Epithelial cell of proximal tubule (primary cell): Measurements from ENCODE around the gene STON1. TPM values are rescaled to one million over a fixed set of nuclear protein-coding genes. Genes with fewer than 3 reads are reported as not detected.
A peak's percentile ranks its signal among the peaks of the same experiment; 100 is the strongest.
"Not testable (repeated sequence)": the region's sequence is repeated elsewhere in the genome, so short reads cannot be mapped to it uniquely, and the experiment has no call there.

ENCODE experiments used
- DNase-seq: peaks from one replicate; pipeline ENCODE4 v3.0.0-alpha.2; 2011; ENCODE audit warnings: low read depth
- H3K4me3 ChIP-seq: 2 replicates; pipeline ENCODE4 v1.5.1; 2011; ENCODE audit warnings: low read depth, mild to moderate bottlenecking, low read length
- total RNA-seq: library from RNA; depleted of rRNA; stranded (reverse); fragments of >200 nt; gene quantifications from 2 replicates; pipeline ENCODE4 v1.2.3, GENCODE V29; 2015
- TF ChIP-seq, protein P1 (sequence below): conservative IDR thresholded peaks from 2 replicates; pipeline ENCODE4 v1.5.1; 2012; ENCODE audit warnings: low read depth, mild to moderate bottlenecking, low read length

The STON1 gene
- total RNA-seq, 1 donor from 2014 or later, result 2.0 TPM

DNA sequence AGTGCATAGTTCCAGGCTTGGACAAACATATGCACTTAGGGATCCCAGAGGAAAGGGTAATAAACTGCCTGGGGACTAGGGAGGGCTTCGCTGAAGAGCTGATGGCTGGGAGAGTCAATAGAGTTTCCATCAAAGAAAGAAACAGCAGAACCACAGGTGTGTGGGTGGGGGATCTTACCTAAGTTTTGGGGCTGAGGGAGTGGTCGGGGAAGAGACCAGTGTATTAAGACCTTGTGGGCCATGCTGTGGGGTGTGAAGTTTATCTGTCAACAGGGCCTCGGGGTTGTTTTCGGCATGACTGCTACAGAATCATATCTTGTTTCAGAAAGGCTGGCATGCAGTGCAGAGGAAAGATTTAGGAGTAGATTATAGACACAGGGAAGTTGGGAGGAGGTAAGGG is 56.5 kb downstream of the STON1 start:
- TF ChIP-seq, protein P1, sequence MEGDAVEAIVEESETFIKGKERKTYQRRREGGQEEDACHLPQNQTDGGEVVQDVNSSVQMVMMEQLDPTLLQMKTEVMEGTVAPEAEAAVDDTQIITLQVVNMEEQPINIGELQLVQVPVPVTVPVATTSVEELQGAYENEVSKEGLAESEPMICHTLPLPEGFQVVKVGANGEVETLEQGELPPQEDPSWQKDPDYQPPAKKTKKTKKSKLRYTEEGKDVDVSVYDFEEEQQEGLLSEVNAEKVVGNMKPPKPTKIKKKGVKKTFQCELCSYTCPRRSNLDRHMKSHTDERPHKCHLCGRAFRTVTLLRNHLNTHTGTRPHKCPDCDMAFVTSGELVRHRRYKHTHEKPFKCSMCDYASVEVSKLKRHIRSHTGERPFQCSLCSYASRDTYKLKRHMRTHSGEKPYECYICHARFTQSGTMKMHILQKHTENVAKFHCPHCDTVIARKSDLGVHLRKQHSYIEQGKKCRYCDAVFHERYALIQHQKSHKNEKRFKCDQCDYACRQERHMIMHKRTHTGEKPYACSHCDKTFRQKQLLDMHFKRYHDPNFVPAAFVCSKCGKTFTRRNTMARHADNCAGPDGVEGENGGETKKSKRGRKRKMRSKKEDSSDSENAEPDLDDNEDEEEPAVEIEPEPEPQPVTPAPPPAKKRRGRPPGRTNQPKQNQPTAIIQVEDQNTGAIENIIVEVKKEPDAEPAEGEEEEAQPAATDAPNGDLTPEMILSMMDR, result no peak
- DNase-seq, result no peak

DNA sequence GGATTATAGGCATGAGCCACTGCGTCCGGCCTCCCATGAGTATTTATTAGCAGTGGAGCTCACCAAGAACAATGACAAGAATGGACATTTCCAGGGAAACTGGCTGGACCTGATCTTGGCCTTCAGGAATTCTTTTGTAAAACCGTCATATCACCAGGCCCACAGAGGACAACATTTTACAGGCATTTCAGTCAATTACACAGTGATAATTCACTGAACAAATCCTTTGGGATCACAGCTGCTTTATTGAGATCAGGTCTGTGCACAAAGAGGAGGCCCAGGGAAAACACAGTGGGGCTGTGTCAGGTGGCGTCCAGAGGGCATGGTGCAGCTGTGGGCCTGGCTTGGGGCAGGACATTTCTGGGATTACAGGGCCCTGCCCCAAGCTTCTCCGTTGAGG is 57.6 kb downstream of the STON1 start:
- no peak overlapping the region for H3K4me3 ChIP-seq
- no peak for DNase-seq
- TF ChIP-seq, protein P1, result no peak

More for the DNA sequence above, 56.5 kb downstream of the STON1 start:
- no peak overlapping the region for H3K4me3 ChIP-seq

DNA sequence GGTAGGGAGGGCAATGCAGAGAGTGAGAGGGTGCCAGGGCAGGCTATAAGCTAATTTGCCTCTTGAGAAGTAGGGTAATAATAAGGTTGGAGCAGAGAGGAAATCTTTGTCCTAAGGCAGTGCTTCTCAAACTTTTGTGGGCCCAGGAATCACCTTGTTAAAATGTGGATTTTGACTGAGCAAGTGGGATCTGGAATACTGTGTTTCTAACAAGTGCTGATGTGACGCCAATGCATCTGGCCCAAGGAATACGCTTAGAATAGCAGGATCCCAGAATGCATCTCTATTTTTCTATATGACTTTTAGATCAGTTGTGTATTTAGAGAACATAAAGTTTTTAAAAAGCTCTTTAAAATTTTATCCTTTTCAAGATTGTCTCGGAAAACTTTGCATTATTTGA is 58.0 kb downstream of the STON1 start:
- no peak for DNase-seq
- TF ChIP-seq, protein P1, result no peak
- H3K4me3 ChIP-seq, result no peak overlapping the region

DNA sequence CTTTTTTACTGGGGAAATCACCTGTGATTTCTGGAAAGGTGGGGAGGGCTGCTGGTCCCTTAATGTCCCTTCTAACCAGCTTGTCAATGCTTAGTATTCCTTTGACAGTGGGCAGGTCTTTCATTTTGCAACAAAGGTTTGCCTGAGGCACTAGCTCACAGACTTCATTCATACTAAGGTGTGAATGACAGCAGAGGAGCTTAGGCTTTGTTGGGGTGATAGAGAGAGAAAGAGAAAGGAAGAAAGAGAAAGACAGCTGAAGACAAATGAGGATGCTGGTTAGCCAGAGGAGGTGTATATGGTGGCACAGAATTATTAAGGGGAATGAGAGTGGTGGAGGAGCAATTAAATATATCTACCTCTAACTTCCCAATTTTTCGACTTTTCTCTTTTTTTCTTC is 58.8 kb downstream of the STON1 start:
- TF ChIP-seq, protein P1, result no peak
- H3K4me3 ChIP-seq, result no peak overlapping the region
- no peak for DNase-seq

DNA sequence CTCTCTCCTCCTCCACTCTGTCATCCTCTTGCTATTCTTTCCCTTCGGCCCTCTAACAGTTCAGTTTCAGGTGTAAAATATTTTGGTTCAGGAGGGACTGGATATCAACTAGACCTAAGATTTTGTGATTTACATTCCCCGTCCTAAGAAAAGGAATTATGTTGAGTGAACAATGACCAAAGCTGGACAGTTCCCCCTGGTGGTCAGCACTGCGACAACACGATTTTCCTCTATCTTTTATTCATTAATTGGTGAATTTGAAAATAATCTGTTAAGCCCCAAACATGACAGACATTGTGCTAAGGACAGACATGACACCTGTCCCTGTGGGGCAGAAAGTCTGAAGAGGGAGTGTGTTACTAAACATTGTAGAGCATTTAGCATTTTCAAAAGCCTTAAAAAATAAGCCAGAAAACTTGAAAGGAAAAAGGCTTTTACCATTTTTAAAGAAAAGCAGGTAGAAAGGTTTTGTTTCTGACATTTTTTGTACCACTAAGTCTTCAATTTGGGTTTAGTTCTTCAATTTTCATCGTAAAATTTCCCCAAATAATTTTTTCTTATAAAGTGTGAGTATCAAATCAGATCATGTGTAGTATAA is 59.3 kb downstream of the STON1 start:
- TF ChIP-seq, protein P1, result peak; percentile 85
- DNase-seq, result no peak
- H3K4me3 ChIP-seq, result no peak overlapping the region

DNA sequence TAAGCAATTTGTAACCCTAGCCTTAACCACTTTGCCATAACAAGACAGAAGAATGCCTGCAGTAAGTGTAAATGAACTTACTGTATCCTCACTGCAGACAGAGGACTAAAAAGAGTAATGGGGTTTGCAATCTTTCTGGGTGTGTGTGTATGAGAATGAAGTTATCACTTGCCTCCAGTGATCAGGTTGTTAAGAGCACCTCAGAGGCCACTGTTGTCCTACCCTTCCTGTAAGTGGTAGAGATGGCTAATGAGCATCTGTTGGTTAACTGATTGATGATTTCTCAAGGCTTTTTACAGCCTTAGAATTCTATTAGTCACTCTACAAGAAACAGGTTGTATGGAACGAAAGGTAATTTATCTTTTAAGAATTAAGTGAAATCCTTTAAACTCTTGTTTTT is 60.1 kb downstream of the STON1 start:
- H3K4me3 ChIP-seq, result no peak overlapping the region
- TF ChIP-seq, protein P1, result no peak

DNA sequence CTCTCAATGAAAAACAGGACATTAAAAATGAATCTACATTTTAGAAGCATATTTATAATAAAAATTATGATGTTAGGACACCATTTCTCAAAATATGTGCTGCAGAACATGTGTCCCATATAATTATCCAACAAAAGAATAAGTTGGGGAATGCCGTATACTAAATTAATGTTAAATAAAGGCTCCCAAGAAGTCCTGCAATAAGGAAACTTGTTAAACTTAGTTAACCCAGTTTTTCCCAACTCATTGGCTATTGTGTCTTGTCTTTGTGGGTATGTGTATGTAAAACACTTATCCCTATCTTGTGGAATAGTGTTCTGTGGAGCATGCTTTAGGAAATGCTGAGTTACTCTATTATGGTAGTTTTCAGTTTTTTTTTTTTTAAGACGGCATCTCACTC is 62.1 kb downstream of the STON1 start:
- H3K4me3 ChIP-seq, result no peak overlapping the region
- no peak for DNase-seq
- TF ChIP-seq, protein P1, result no peak

More for the DNA sequence above, 60.1 kb downstream of the STON1 start:
- no peak for DNase-seq

DNA sequence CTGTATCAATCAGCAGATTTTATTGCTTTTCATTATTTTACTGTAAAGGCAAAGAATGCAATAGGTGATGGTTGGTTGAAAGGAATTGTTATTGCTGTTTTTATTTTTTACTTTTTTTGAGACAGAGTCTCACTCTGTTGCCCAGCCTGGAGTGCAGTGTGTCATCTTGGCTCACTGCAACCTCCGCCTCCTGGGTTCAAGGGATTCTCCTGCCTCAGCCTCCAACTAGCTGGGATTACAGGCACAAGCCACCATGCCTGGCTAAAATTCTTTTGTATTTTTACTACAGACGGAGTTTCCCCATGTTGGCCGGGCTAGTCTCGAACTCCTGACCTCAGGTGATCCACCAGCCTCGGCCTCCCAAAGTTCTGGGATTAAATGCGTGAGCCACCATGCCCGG is 66.8 kb downstream of the STON1 start:
- H3K4me3 ChIP-seq, DNase-seq: not testable (repeated sequence)
